ENCODE measurements around the gene FMNL3. TPM values are rescaled to one million over a fixed set of nuclear protein-coding genes. Genes with fewer than 3 reads are reported as not detected.

FMNL3 gene
- total and polyA plus RNA-seq, 2 of the 13 experiments (the other 11 are each of a cell fraction or from before 2014, with no cell fraction given), result 0.44 to 1.1 TPM

DNA sequence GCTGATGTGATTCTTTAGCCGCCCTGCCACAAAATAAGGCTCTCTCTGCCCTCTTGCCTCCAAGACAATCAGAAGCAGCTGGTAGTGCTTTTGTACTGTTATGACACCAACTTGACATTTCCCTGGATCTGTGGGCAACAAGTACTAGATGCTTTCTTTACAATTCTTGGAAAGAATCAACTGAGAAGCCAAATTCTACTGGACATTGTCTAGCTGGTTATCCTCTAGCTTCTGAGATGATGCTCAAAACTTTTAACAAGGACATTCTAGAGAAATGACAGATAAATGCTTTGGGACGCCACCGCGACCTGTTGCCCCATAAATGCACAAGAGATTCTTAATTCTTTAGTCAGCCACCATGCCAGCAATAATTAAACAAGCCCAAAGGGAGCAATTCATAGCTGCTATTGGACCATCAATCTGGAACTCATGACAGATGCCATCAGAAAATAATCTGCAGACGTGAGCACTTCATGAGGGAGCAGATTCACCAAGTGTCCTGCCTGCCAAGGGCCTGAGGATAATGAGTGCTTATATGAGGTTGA, 22.8 kb downstream of the FMNL3 start (continued):
- TF ChIP-seq, protein P1, sequence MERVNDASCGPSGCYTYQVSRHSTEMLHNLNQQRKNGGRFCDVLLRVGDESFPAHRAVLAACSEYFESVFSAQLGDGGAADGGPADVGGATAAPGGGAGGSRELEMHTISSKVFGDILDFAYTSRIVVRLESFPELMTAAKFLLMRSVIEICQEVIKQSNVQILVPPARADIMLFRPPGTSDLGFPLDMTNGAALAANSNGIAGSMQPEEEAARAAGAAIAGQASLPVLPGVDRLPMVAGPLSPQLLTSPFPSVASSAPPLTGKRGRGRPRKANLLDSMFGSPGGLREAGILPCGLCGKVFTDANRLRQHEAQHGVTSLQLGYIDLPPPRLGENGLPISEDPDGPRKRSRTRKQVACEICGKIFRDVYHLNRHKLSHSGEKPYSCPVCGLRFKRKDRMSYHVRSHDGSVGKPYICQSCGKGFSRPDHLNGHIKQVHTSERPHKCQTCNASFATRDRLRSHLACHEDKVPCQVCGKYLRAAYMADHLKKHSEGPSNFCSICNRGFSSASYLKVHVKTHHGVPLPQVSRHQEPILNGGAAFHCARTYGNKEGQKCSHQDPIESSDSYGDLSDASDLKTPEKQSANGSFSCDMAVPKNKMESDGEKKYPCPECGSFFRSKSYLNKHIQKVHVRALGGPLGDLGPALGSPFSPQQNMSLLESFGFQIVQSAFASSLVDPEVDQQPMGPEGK (CRISPR knock-in tag; IDR thresholded peaks at IDR 0.05), result no peak

DNA sequence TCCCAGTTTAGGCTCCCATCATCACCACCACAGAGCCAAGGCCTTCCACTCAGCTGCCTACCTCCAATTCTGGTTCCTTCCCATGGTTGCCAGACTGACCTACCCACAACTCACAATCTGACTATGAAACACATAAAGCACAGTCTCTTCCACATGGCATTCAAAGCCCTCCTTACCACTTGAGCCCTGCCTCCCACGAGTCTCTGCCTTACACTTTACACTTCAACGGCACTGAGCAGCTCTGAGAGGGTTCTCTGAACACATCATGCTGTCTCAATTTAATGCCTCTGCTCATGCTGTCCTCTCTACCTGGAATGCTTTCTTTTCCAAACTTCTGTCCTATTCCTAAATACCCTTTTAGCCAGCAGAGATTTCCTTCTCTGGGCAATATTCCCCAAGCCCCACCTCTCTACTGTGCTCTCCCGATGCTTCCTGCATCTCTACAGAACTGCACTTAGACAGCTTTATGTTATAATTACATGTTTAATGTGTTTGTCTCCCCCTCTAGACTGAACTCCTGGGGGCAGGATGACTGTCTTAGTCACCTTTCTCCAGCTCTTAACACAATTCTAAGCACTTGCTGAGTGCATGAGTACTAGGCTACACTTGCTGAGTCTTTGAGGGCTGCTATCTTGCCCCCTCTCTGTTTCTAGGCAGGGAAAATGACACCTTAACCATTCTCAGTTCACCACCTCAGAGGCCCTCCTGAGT, 23.5 kb downstream of the FMNL3 start:
- Histone ChIP-seq H4K20me1 (ENCODE audit: insufficient read depth, low read length) (no peaks in the 10 kb centered on the region), H3K27me3 (ENCODE audit: control insufficient read depth in 1 of 2, insufficient read depth in 2 of 2, low read length in 2 of 2) (no peaks in the 10 kb centered on the region), H3K9ac (ENCODE audit: insufficient read depth, low read depth, low read length) (no peak overlapping the region), H3K79me2 (ENCODE audit: insufficient read depth, low read length) (no peaks in the 10 kb centered on the region), H3K4me2 (ENCODE audit: low read depth, low read length) (no peak overlapping the region), H3K36me3 (replicated peaks in 1 of 2; ENCODE audit: control insufficient read depth in 1 of 2, insufficient read depth in 2 of 2, low read length in 2 of 2) (no peaks in the 10 kb centered on the region), H3K4me1 (ENCODE audit: insufficient read depth, low read length) (0 out of 2 replicates have a peak, but pooled peaks cover 10% of the 10 kb centered on the region), H3K9me3 (ENCODE audit: low read length) (no peaks in the 10 kb centered on the region), H3K4me3 (replicated peaks in 1 of 3; ENCODE audit: insufficient read depth in 1 of 3, low read depth in 2 of 3, low read length in 3 of 3) (no peak overlapping the region), H2AFZ (ENCODE audit: low read length) (no peak overlapping the region), H3K27ac (ENCODE audit: extremely low read length, insufficient read depth, low read length) (no peak overlapping the region)
- ATAC-seq, result no peak
- no peak for FAIRE-seq
- WGBS (ENCODE audit: low lambda C conversion rate), result 47% methylated on average over 3 of the region's 3 CpGs
- intact Hi-C loops (cut with micrococcal nuclease; ENCODE audit: unreplicated experiment), result no loop called here
- DNase-seq (ENCODE audit: low spot score), result no peak
- no TSS peak for BruUV-seq (replicated peaks)
- POLR2A ChIA-PET, result interaction anchor here (1.0 kb wide), 1 partner anchor 58 kb away, joined by 3 read pairs; the partner anchor contains the start of gene TMBIM6
- in situ Hi-C loops (cut with HindIII; ENCODE audit: extremely low pct_ligation_motif_present, low pct_unique_long_range_greater_than_20kb), result no loop called here
- CTCF ChIA-PET (ENCODE audit: low intra/inter-chr PET ratio, low total read pairs), result no interaction called here
- no peak for TF ChIP-seq ZNF577 (CRISPR knock-in tag; IDR thresholded peaks at IDR 0.05; ENCODE audit: borderline replicate concordance, low read depth)
- TF ChIP-seq KDM6A (CRISPR knock-in tag; IDR thresholded peaks at IDR 0.05; ENCODE audit: low read depth), result no peak
- no peak for TF ChIP-seq NFATC3 (CRISPR knock-in tag; IDR thresholded peaks at IDR 0.05)
- TF ChIP-seq CENPT (CRISPR knock-in tag; IDR thresholded peaks at IDR 0.05; ENCODE audit: low read depth), result no peak
- TF ChIP-seq, protein P2, sequence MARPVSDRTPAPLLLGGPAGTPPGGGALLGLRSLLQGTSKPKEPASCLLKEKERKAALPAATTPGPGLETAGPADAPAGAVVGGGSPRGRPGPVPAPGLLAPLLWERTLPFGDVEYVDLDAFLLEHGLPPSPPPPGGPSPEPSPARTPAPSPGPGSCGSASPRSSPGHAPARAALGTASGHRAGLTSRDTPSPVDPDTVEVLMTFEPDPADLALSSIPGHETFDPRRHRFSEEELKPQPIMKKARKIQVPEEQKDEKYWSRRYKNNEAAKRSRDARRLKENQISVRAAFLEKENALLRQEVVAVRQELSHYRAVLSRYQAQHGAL (CRISPR knock-in tag; IDR thresholded peaks at IDR 0.05; ENCODE audit: not compliant biosample characterization), result no peak
- TF ChIP-seq, protein P3, sequence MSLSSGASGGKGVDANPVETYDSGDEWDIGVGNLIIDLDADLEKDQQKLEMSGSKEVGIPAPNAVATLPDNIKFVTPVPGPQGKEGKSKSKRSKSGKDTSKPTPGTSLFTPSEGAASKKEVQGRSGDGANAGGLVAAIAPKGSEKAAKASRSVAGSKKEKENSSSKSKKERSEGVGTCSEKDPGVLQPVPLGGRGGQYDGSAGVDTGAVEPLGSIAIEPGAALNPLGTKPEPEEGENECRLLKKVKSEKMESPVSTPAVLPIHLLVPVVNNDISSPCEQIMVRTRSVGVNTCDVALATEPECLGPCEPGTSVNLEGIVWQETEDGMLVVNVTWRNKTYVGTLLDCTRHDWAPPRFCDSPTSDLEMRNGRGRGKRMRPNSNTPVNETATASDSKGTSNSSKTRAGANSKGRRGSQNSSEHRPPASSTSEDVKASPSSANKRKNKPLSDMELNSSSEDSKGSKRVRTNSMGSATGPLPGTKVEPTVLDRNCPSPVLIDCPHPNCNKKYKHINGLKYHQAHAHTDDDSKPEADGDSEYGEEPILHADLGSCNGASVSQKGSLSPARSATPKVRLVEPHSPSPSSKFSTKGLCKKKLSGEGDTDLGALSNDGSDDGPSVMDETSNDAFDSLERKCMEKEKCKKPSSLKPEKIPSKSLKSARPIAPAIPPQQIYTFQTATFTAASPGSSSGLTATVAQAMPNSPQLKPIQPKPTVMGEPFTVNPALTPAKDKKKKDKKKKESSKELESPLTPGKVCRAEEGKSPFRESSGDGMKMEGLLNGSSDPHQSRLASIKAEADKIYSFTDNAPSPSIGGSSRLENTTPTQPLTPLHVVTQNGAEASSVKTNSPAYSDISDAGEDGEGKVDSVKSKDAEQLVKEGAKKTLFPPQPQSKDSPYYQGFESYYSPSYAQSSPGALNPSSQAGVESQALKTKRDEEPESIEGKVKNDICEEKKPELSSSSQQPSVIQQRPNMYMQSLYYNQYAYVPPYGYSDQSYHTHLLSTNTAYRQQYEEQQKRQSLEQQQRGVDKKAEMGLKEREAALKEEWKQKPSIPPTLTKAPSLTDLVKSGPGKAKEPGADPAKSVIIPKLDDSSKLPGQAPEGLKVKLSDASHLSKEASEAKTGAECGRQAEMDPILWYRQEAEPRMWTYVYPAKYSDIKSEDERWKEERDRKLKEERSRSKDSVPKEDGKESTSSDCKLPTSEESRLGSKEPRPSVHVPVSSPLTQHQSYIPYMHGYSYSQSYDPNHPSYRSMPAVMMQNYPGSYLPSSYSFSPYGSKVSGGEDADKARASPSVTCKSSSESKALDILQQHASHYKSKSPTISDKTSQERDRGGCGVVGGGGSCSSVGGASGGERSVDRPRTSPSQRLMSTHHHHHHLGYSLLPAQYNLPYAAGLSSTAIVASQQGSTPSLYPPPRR (CRISPR knock-in tag; IDR thresholded peaks at IDR 0.05; ENCODE audit: borderline replicate concordance), result no peak
- no peak for TF ChIP-seq IRF2 (CRISPR knock-in tag; IDR thresholded peaks at IDR 0.05)
- TF ChIP-seq FOXK2 (IDR thresholded peaks at IDR 0.05), result no peak
- TF ChIP-seq ZNF530 (CRISPR knock-in tag; IDR thresholded peaks at IDR 0.05; ENCODE audit: low read depth), result no peak
- no peak for TF ChIP-seq ADNP (CRISPR knock-in tag; IDR thresholded peaks at IDR 0.05)
- TF ChIP-seq, protein P4, sequence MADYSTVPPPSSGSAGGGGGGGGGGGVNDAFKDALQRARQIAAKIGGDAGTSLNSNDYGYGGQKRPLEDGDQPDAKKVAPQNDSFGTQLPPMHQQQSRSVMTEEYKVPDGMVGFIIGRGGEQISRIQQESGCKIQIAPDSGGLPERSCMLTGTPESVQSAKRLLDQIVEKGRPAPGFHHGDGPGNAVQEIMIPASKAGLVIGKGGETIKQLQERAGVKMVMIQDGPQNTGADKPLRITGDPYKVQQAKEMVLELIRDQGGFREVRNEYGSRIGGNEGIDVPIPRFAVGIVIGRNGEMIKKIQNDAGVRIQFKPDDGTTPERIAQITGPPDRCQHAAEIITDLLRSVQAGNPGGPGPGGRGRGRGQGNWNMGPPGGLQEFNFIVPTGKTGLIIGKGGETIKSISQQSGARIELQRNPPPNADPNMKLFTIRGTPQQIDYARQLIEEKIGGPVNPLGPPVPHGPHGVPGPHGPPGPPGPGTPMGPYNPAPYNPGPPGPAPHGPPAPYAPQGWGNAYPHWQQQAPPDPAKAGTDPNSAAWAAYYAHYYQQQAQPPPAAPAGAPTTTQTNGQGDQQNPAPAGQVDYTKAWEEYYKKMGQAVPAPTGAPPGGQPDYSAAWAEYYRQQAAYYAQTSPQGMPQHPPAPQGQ (CRISPR knock-in tag; IDR thresholded peaks at IDR 0.05; ENCODE audit: borderline replicate concordance), result no peak
